Psoas muscle (tissue), 8 donors: ENCODE measurements around the gene ITIH5. TPM values are rescaled to one million over a fixed set of nuclear protein-coding genes. Genes with fewer than 3 reads are reported as not detected.

Experiments
- ATAC-seq, 4 donors: fragments of 200-7000 bp; cut with Tn5 transposase; one replicate each; pipeline ENCODE4 v1.9.1; 2020; ENCODE audit warnings: moderate library complexity in 3 of 4, mild to moderate bottlenecking in 2 of 4
- DNase-seq, 2 donors: peaks; one replicate each; pipeline ENCODE4 v3.0.0-alpha.2; 2020
- H3K27ac ChIP-seq: fragments of 200-600 bp; one replicate; pipeline ENCODE4 v1.8.0; 2022
- H3K27me3 ChIP-seq, 3 donors: fragments of 200-600 bp in 1 of 3; one replicate each; pipeline versions ENCODE4 v1.6.1 to v1.8.0; 2013 to 2022; ENCODE audit warnings: low read length in 2 of 3, mild to moderate bottlenecking in 2 of 3, moderate library complexity in 1 of 3; ENCODE audit not compliant: insufficient read depth in 3 of 3
- H3K36me3 ChIP-seq, 2 donors: fragments of 200-600 bp in 1 of 2; one replicate each; pipeline versions ENCODE4 v1.6.1 to v1.8.0; 2013 to 2022; ENCODE audit warnings: low read depth in 1 of 2, mild to moderate bottlenecking in 1 of 2, moderate library complexity in 1 of 2; ENCODE audit not compliant: insufficient read depth in 1 of 2
- H3K4me1 ChIP-seq: fragments of 200-600 bp; one replicate; pipeline ENCODE4 v1.8.0; 2022
- H3K4me3 ChIP-seq: fragments of 200-600 bp; one replicate; pipeline ENCODE4 v1.8.0; 2022; ENCODE audit warnings: mild to moderate bottlenecking
- H3K9me3 ChIP-seq: fragments of 200-600 bp; one replicate; pipeline ENCODE4 v1.8.0; 2022
- CTCF ChIP-seq: fragments of 200-600 bp; IDR thresholded peaks from one replicate; pipeline ENCODE4 v1.8.0; 2022; ENCODE audit warnings: antibody characterized with exemption
- WGBS, 3 donors: extraction: QIAGEN DNeasy Blood & Tissue Kit; methylation state at CpG; one replicate each; pipeline versions ENCODE4 v1.1.6 to v1.1.7; 2013; 5-methylcytosine and 5-hydroxymethylcytosine counted together
- intact Hi-C, 2 donors: fragments of 100-400 bp; cut with DNase I; formaldehyde crosslinking; loops; one replicate each; pipeline versions ENCODE4 v1.11.0 to v1.14.2; 2022
- polyA plus RNA-seq, 3 donors: library from polyadenylated mRNA; stranded (reverse); fragments of 200-250 nt; gene quantifications; one replicate each; pipeline ENCODE4 v1.2.3, GENCODE V29; 2013
- total RNA-seq, 4 donors: library from RNA; stranded (reverse); fragmentation: NEBNext Ultra II Directional in 2 of 4; extraction: Animal tissue kit (Norgen Biotek cat#: 25700) in 2 of 4; gene quantifications; one replicate each; pipeline versions ENCODE4 v1.2.1 to v1.2.4, GENCODE V29; 2021 to 2023
- donor health status: healthy with polysubstance abuse.
- donor health status: DM: no; HTN: no; CAD: no; lungs with moderate emphysema.
- donor health status: Bipolar disorder and iron deficiency.
- donor health status: healthy.
- donor health status: DM: yes; HTN: yes; CAD: no.
- donor health status: DM: no; HTN: no; CAD: no.
- donor health status: DM: no; HTN: no; CAD: no.
- donor health status: DM: yes; HTN: yes; CAD: no.

Gene ITIH5
- total and polyA plus RNA-seq, 7 donors = 1.3 to 13.0 (median 2.9) TPM

- no peak for TF ChIP-seq CTCF
- Histone ChIP-seq H3K36me3 (no peaks in the 10 kb centered on the region), H3K27me3 (peaks cover 0 to 9% (median 0%) of the 10 kb centered on the region in 3 donors), H3K9me3 (no peaks in the 10 kb centered on the region), H3K27ac (no peak overlapping the region), H3K4me3 (no peak overlapping the region), H3K4me1 (no peaks in the 10 kb centered on the region)
- ATAC-seq = no peak
- intact Hi-C loops = loop anchor here (2.0 to 10.0 kb wide), 2 partner anchors 163 to 1781 kb away; no protein-coding TSS in a partner anchor
- DNase-seq = no peak
- 63 to 64% (median 63%) methylated on average over 4 of the region's 4 CpGs for WGBS, 3 donors
These were observed 143.1 kb downstream of the ITIH5 start for GRCh38 chr10:7523656-7524055.

GRCh38 chr10:7520507-7521485 lies 146.0 kb downstream of the ITIH5 start:
- intact Hi-C loops = loop anchor here (10.0 kb wide), 1 partner anchor 1784 kb away; no protein-coding TSS in a partner anchor
- H3K27me3 ChIP-seq = peaks cover 0 to 8% (median 0%) of the 10 kb centered on the region in 3 donors
- WGBS, 3 donors = 52 to 55% (median 54%) methylated on average over 11 of the region's 11 CpGs
- DNase-seq (no peak), ATAC-seq (no peak)
- no peak overlapping the region for H3K4me3 ChIP-seq
- H3K4me1 ChIP-seq = no peaks in the 10 kb centered on the region
- no peak overlapping the region for H3K27ac ChIP-seq
- no peak for TF ChIP-seq CTCF
- H3K36me3 ChIP-seq = no peaks in the 10 kb centered on the region
- no peaks in the 10 kb centered on the region for H3K9me3 ChIP-seq

- DNase-seq (no peak), ATAC-seq (no peak)
- WGBS, 3 donors = 87 to 91% (median 90%) methylated on average over 6 of the region's 6 CpGs
- H3K27me3 ChIP-seq = peaks cover 0 to 3% (median 2%) of the 10 kb centered on the region in 3 donors
- no peaks in the 10 kb centered on the region for H3K9me3 ChIP-seq
- H3K27ac ChIP-seq = no peak overlapping the region
- intact Hi-C loops = no loop called here
- no peak for TF ChIP-seq CTCF
- no peak overlapping the region for H3K4me3 ChIP-seq
- H3K36me3 ChIP-seq = no peaks in the 10 kb centered on the region
- H3K4me1 ChIP-seq = no peaks in the 10 kb centered on the region
These were observed 147.4 kb downstream of the ITIH5 start for GRCh38 chr10:7519351-7519750.

GRCh38 chr10:7518693-7519092 lies 148.1 kb downstream of the ITIH5 start:
- H3K36me3 ChIP-seq = no peaks in the 10 kb centered on the region
- intact Hi-C loops = no loop called here
- WGBS, 3 donors = 92 to 100% (median 92%) methylated on average over 1 of the region's 1 CpG
- DNase-seq = no peak
- TF ChIP-seq CTCF = no peak
- no peaks in the 10 kb centered on the region for H3K9me3 ChIP-seq
- H3K4me3 ChIP-seq = no peak overlapping the region
- no peak for ATAC-seq
- H3K4me1 ChIP-seq = no peaks in the 10 kb centered on the region
- H3K27ac ChIP-seq = no peak overlapping the region
- H3K27me3 ChIP-seq = peaks cover 0 to 4% (median 0%) of the 10 kb centered on the region in 3 donors
